NCI-H146 treated with DMSO at 0.1 percent for 48 hours (cell line): Measurements from ENCODE around the gene SEC23A.
A peak's percentile ranks its signal among the peaks of the same experiment; 100 is the strongest.
"Not testable (repeated sequence)": the region's sequence is repeated elsewhere in the genome, so short reads cannot be mapped to it uniquely, and the experiment has no call there.

Experiments used
- DNase-seq: peaks from one replicate; lab custom pipeline; 2025; ENCODE audit not compliant: unreplicated experiment; lab: John Stamatoyannopoulos, UW

The SEC23A gene

GRCh38 chr14:39033371-39033770, 69.7 kb downstream of the SEC23A start:
- DNase-seq = no peak

- DNase-seq = no peak
These were observed 72.8 kb downstream of the SEC23A start for GRCh38 chr14:39030209-39030608.

- DNase-seq = no peak
These were observed 73.2 kb downstream of the SEC23A start for GRCh38 chr14:39029789-39030188.

GRCh38 chr14:39028620-39029019, 74.4 kb downstream of the SEC23A start:
- DNase-seq = no peak

- peak; percentile 40 for DNase-seq
These were observed 77.0 kb downstream of the SEC23A start for GRCh38 chr14:39025810-39026627.

- DNase-seq = peak; percentile 5
These were observed 77.7 kb downstream of the SEC23A start for GRCh38 chr14:39025250-39025809.

GRCh38 chr14:39023939-39024871, 78.8 kb downstream of the SEC23A start:
- DNase-seq = peak; percentile 81

GRCh38 chr14:39017096-39018016, 85.7 kb downstream of the SEC23A start:
- not testable (repeated sequence) for DNase-seq

- DNase-seq = no peak
These were observed 86.3 kb downstream of the SEC23A start for GRCh38 chr14:39016733-39017095.

GRCh38 chr14:39015964-39016577, 87.0 kb downstream of the SEC23A start:
- no peak for DNase-seq

GRCh38 chr14:39015360-39015961, 87.6 kb downstream of the SEC23A start:
- peak; percentile 37 for DNase-seq

- DNase-seq = no peak
These were observed 88.6 kb downstream of the SEC23A start for GRCh38 chr14:39014460-39014859.

GRCh38 chr14:39008965-39009364, 94.1 kb downstream of the SEC23A start:
- DNase-seq = not testable (repeated sequence)

GRCh38 chr14:39006721-39007410, 96.2 kb downstream of the SEC23A start:
- no peak for DNase-seq

- DNase-seq = no peak
These were observed 97.8 kb downstream of the SEC23A start for GRCh38 chr14:39005044-39005880.

GRCh38 chr14:38999949-39000348, 103.1 kb downstream of the SEC23A start:
- no peak for DNase-seq

GRCh38 chr14:38994731-38995130, 108.3 kb downstream of the SEC23A start:
- peak; percentile 22 for DNase-seq

- DNase-seq = no peak
These were observed 109.1 kb downstream of the SEC23A start for GRCh38 chr14:38993981-38994380.
